Astrocyte of the cerebellum (primary cell): ENCODE data around the gene ABLIM1.

Experiments
- DNase-seq: peaks from one replicate; pipeline ENCODE4 v3.0.0-alpha.2; 2011; ENCODE audit warnings: low read depth
- H3K4me3 ChIP-seq: 2 replicates; pipeline ENCODE4 v1.5.1; 2011; ENCODE audit warnings: mild to moderate bottlenecking, low read depth, low read length, moderate library complexity
- in situ Hi-C: cut with HindIII; loops from 2 replicates; pipeline ENCODE4 v1.10.0; 2017; ENCODE audit warnings: low sequenced_read_pairs
- TF ChIP-seq, protein P1 (sequence below): IDR thresholded peaks from 2 replicates; pipeline ENCODE4 v1.5.1; 2012; ENCODE audit warnings: low read length, low read depth, moderate library complexity, mild to moderate bottlenecking; ENCODE audit errors: missing control alignments

The ABLIM1 gene

DNA sequence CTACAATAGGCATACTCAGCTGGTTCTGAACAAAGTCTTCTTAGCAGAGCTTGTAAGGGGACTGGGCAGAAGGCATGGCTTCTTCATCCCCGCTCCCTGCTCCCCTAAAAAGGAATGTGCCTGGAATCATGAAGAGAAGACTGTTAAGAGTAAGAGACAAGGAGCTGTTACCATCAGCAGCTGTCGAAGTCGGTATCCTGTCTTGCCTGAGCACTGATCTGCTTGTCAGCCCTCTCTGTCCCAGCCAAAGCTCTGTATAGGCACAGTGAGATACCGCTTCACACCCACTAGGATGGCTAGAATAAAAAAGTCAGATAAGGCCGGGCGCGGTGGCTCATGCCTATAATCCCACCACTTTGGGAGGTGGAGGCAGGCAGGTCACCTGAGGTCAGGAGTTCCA lies 2.4 kb downstream of the ABLIM1 start:
- TF ChIP-seq, protein P1, sequence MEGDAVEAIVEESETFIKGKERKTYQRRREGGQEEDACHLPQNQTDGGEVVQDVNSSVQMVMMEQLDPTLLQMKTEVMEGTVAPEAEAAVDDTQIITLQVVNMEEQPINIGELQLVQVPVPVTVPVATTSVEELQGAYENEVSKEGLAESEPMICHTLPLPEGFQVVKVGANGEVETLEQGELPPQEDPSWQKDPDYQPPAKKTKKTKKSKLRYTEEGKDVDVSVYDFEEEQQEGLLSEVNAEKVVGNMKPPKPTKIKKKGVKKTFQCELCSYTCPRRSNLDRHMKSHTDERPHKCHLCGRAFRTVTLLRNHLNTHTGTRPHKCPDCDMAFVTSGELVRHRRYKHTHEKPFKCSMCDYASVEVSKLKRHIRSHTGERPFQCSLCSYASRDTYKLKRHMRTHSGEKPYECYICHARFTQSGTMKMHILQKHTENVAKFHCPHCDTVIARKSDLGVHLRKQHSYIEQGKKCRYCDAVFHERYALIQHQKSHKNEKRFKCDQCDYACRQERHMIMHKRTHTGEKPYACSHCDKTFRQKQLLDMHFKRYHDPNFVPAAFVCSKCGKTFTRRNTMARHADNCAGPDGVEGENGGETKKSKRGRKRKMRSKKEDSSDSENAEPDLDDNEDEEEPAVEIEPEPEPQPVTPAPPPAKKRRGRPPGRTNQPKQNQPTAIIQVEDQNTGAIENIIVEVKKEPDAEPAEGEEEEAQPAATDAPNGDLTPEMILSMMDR, result no peak
- H3K4me3 ChIP-seq, result no peak overlapping the region
- no peak for DNase-seq
- in situ Hi-C loops, result no loop called here

DNA sequence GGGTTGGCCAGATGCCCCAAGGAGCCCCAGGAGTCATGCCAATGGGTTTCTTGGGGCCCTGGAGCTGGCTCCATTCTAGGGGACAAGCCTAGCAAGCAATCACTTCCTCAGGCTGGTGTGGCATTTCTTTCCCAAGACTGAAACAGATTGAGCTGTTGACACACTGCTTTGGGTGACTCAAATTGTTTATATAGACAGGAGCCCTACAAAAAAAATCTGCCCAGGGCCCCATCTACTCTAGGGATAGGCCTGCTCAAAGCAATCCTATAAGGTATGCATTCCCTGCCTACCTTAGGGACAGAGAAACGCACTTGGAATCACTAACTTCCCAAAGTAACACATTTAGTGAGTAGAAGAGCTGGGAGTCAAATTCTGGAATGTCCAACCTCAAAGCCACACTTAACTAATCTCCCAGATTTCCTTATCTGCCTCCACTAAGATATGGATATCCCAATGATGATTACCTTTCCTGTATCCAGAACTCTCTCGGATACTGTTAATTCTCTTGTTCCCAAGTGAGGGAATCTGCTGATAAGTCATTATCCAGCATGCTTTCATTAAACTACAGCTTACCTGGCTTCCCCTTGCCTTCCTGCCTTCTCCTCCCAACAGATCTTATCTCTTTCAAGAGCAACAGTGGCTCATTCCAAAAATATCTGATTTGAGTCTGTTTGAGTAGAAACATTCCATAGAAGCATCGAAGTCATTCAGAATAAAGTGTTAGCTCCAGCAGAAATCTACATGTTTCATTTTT lies 3.1 kb downstream of the ABLIM1 start:
- DNase-seq, result no peak
- TF ChIP-seq, protein P1, result no peak
- no peak overlapping the region for H3K4me3 ChIP-seq
- in situ Hi-C loops, result no loop called here

DNA sequence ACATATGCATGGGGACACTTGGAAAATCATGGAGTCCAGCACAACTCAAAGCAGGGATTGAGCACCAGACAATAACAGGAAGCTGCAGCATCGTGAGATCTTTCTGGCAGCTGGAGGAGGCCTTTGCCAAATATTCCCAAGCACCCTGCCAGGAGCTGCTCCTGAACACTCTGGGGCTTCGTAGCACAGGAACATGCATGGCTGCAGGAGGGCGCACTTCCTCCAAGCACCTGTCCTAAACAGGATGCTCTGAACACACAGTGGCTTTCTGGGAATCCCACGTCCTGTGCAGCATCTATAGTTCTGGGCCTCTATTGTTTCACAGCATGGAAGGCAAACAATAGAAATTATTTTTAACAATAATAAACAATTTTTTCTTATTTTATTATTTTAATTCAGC lies 4.1 kb downstream of the ABLIM1 start:
- in situ Hi-C loops, result no loop called here
- DNase-seq, result no peak
- TF ChIP-seq, protein P1, result no peak
- no peak overlapping the region for H3K4me3 ChIP-seq

DNA sequence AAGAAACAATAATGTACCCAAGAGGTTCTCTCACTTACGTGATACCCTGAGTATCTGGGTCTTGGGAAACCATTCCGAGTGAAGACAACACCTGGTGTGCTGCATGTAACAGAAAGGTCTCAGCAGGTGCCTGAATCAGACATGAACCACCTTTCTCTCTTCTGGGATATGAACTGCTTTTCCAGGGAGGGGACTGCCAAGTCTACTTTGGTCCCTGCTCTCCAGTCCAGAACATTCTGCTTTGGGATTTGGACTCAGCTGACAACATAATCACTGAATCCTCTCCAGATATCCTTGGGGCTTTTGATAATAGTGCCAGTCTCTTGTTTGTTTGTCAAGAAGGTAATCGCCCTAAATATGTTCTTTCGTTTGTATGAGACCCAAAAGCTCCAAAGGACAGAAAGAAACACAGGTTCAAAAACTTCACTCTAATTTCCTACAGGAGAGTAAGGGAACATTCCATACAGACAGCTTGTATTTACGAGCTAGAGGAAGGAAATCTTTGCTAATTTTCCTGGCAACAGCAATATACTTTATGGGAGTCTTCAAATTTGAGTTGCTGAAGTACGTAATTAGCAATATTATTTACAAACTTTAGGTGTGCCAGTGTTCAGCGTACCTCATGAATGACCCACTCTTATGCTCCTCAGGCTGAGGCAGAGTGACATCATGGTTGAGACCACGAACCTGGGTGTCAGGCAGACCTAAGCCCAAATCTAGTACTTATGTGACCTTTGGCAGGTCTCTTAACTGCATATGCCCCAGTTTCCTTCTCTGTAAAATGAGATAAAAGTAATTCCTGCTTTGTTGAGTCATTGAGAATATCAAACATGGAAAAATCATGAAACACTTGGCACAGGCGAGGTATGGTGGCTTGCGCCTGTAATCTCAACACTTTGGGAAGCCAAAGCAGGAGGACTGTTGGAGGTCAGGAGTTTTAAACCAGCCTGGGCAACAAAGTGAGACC lies 5.4 kb downstream of the ABLIM1 start:
- no peak overlapping the region for H3K4me3 ChIP-seq
- in situ Hi-C loops, result no loop called here
- TF ChIP-seq, protein P1, result no peak
- no peak for DNase-seq

DNA sequence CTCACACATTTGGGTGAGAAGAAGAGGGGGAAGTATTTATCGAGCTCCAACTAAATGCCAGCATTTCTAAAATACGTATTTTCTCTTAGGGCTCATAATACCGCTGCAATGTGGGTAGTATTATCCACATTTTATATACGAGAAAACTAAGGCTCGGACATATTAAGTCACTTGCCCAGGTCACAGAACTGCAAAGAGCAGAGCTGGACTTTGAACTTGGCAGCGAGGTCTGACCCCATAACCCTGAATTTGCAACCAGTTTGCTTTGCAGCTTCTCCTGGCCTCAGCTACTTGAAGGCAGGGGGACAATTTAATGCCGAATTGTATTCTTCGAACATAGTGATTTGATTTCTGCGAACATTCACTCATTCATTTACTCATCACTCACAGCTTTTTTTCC lies 7.2 kb downstream of the ABLIM1 start:
- DNase-seq, result no peak
- TF ChIP-seq, protein P1, result no peak
- in situ Hi-C loops, result no loop called here

DNA sequence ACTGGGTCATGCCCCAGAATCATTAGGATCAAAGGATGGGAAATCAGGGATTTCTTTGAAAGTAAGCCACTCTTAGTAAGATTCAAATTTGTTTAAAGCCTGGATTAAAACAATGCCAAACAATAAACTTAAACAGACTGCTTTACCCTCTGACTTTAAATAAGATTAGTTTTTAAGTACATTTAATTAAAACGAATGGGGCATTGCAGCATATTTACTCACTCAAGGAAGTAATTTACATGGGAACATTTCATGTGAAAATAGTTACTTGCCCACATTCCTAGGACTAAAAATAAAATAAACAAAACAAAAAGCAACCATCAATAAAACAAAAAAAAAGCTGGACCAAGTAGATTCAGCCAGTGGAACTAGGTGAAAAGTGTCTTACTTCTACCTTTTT lies 7.8 kb downstream of the ABLIM1 start:
- DNase-seq, result no peak
- TF ChIP-seq, protein P1, result no peak
- in situ Hi-C loops, result no loop called here
- H3K4me3 ChIP-seq, result no peak overlapping the region

More for the DNA sequence above, 7.2 kb downstream of the ABLIM1 start:
- H3K4me3 ChIP-seq, result no peak overlapping the region
